ENCODE results near the gene LIMK1. TPM values are rescaled to one million over a fixed set of nuclear protein-coding genes. Genes with fewer than 3 reads are reported as not detected.

Gene LIMK1
- total and polyA plus RNA-seq, 2 experiments from 2014 or later: 15.6 to 54.4 TPM

- no peak for DNase-seq (ENCODE audit: low read depth in 1 of 2, low spot score in 1 of 2)
These were observed 13.6 kb upstream of the LIMK1 start for GRCh38 chr7:74069790-74070618.

DNA sequence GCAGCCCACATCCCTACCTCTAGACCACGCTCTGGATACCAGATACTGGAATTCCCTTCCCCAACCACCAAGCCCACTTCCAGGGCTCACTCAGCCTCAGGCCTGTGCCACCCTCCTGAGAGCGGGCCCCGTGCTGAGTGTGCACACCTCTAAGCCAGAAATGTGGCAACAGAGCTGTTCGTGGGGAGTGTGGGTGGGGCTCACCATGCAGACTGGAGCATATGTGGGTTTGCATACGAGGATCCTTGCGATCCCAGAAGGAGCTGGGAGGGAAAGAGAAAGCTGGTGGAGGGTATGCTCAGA, 13.0 kb upstream of the LIMK1 start:
- H3K9me3 ChIP-seq (ENCODE audit: low read depth): no peaks in the 10 kb centered on the region
- no peak for DNase-seq (ENCODE audit: low read depth in 1 of 2, low spot score in 1 of 2)
- no peak overlapping the region for H3K27ac ChIP-seq
- H3K27me3 ChIP-seq: no peaks in the 10 kb centered on the region
- no peaks in the 10 kb centered on the region for H3K4me1 ChIP-seq (ENCODE audit: low read depth)
- no peak overlapping the region for H3K4me3 ChIP-seq
- no peaks in the 10 kb centered on the region for H3K36me3 ChIP-seq
- TF ChIP-seq CTCF (IDR thresholded peaks at IDR 0.05; ENCODE audit: low read depth, low read length): no peak

More at GRCh38 chr7:74069790-74070618, 13.6 kb upstream of the LIMK1 start:
- H3K4me1 ChIP-seq (ENCODE audit: low read depth): no peaks in the 10 kb centered on the region
- no peaks in the 10 kb centered on the region for H3K9me3 ChIP-seq (ENCODE audit: low read depth)
- H3K27ac ChIP-seq: no peak overlapping the region
- no peaks in the 10 kb centered on the region for H3K27me3 ChIP-seq
- TF ChIP-seq CTCF (IDR thresholded peaks at IDR 0.05; ENCODE audit: low read depth, low read length): no peak
- no peak overlapping the region for H3K4me3 ChIP-seq
- no peaks in the 10 kb centered on the region for H3K36me3 ChIP-seq

- H3K27ac ChIP-seq: no peak overlapping the region
- H3K4me3 ChIP-seq: no peak overlapping the region
- H3K36me3 ChIP-seq: no peaks in the 10 kb centered on the region
- no peaks in the 10 kb centered on the region for H3K27me3 ChIP-seq
- TF ChIP-seq CTCF (IDR thresholded peaks at IDR 0.05; ENCODE audit: low read depth, low read length): no peak
- no peaks in the 10 kb centered on the region for H3K4me1 ChIP-seq (ENCODE audit: low read depth)
- no peak for DNase-seq (ENCODE audit: low read depth in 1 of 2, low spot score in 1 of 2)
- no peaks in the 10 kb centered on the region for H3K9me3 ChIP-seq (ENCODE audit: low read depth)
These were observed 12.5 kb upstream of the LIMK1 start for GRCh38 chr7:74071121-74071520.

DNA sequence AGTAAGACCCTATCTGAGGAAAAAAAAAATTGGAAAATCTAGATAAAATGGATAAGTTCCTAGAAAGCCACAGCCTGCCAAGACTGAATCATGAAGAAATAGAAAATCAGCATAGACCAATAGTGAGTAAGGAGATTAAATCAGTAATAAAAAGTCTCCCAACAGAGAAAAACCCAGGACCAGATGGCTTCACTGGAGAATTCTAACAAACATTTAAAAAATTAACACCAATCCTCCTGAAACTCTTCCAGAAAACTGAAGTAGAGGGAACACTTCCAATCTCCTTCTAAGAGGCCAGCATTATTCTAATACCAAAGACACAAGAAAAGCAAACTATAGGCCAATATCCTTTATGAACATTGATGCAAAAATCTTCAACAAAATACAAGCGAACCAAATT, 8.8 kb upstream of the LIMK1 start:
- no peak overlapping the region for H3K27ac ChIP-seq
- H3K9me3 ChIP-seq (ENCODE audit: low read depth): no peaks in the 10 kb centered on the region
- H3K36me3 ChIP-seq: no peaks in the 10 kb centered on the region
- no peak for TF ChIP-seq CTCF (IDR thresholded peaks at IDR 0.05; ENCODE audit: low read depth, low read length)
- no peaks in the 10 kb centered on the region for H3K27me3 ChIP-seq
- no peak overlapping the region for H3K4me3 ChIP-seq
- peaks cover 4% of the 10 kb centered on the region for H3K4me1 ChIP-seq (ENCODE audit: low read depth)
- DNase-seq (ENCODE audit: low read depth in 1 of 2, low spot score in 1 of 2): no peak

- H3K9me3 ChIP-seq (ENCODE audit: low read depth): no peaks in the 10 kb centered on the region
- DNase-seq (ENCODE audit: low read depth in 1 of 2, low spot score in 1 of 2): no peak
- peaks cover 11% of the 10 kb centered on the region for H3K4me1 ChIP-seq (ENCODE audit: low read depth)
- H3K36me3 ChIP-seq: no peaks in the 10 kb centered on the region
- no peak for TF ChIP-seq CTCF (IDR thresholded peaks at IDR 0.05; ENCODE audit: low read depth, low read length)
- peak overlapping the region; percentile 32 for H3K27ac ChIP-seq
- H3K4me3 ChIP-seq: no peak overlapping the region
- H3K27me3 ChIP-seq: no peaks in the 10 kb centered on the region
These were observed 5.1 kb upstream of the LIMK1 start for GRCh38 chr7:74078461-74078860.
